HK-2 (cell line): ENCODE data around the gene DOCK1.

ENCODE experiments used
- DNase-seq: peaks from one replicate; pipeline ENCODE4 v3.0.0-alpha.2; 2018; ENCODE audit not compliant: unreplicated experiment

The DOCK1 gene

DNA sequence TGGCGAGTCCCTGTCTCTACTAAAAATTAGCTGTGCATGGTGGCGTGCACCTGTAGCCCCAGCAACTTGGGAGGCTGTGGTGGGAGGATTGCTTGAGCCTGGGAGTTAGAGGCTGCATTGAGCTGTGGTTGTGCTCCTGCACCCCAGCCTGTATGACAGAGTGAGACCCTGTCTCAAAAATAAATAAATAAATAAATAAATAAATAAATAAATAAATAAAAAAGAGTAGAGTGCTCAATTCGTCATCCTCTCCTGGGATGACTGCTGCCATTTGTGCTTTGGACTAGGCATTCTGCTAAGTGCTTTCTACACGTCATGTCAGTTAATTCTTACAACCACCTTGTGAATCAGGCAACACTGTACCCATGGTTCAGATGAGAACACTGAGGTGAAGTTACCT is 130.6 kb downstream of the DOCK1 start:
- DNase-seq, result no peak

DNA sequence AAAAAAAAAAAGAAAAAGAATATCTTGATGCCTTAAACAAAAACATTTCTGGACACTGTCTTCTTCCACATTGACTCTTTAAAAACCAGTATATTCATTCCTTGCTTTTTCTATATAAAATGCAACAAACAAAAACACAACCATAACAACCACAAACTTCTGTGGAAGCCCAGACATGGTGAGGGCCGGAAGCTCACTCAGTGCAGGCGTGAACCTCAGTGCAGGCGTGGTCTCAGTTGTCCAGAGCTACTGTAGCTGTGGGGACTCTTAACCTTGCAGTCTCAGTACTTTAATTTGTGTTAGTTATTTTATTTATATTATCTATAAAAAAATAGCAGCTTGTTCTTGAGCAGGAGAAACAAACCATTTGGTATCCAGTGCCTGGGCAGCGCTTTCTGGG is 131.8 kb downstream of the DOCK1 start:
- DNase-seq, result no peak

DNA sequence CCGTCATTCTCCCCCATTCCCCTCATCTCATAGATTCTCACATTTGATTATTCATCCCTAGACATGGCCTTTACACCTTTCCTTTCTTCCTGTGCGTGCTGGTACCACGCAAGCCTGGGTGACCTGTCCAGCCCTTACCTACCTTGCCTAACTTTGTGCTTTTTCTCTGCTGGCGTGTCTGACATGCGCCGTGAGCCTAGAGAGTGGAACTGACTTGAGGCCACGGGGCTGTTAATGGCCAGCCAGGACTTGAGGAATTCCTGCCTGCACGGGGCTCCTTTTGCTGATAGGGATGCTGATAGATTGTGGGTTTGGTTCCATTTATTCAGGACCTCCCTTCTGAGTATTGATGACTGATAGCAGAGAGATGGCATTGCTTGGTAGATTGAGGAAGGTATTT is 134.2 kb downstream of the DOCK1 start:
- no peak for DNase-seq

DNA sequence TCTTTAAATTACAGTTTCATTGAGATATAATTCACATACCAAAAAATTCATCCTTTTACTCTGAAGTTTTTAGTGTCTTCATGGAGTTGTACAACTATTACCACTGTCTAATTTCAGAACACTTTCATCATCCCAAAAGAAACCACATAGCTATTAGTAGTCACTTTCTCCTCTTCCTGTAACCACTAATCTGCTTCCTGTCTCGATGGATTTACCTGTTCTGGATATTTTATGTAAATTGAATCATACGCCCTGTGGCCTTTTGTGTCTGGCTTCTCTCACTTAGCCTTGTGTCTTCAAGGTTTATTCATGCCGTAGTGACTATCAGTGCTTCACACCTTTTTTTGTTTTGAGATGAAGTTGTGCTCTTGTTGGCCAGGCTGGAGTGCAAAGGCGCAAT is 135.5 kb downstream of the DOCK1 start:
- no peak for DNase-seq

DNA sequence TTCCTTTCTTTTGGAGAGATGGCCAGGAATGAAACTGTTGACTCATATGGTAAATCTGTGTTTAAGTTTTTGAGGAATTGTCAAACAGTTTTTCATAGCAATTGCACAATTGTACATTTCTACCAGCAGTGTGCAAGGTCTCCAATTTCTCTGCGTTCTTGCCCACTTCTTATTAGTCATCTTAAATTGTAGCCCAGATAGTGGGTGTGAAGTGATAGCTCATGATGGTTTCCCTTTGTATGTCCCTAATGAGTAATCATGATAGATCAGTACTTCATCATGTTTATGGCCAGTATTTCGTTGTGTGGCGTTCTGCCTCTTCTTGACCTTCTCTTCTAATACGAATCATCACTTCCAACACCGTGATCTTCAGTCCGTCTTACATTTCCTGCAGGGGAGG is 136.3 kb downstream of the DOCK1 start:
- DNase-seq, result no peak

DNA sequence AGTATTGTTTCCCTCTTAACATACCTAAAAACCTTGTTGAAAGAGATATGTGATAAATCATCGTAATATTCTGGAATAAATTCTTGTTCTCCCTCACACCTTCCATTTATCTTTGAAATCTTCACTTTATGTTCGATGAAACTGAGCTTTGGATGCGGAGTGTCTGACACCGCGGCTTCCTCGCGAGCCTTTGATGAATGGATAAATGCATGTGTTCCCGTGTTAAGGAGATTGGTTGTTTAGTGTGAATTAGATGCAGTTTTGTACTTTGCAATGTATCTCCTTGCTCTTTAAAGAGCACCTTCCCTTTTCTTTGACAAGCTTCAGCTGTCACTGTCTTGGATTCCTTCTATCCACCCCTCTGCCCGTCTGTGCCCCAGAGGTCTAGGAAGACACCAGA is 138.1 kb downstream of the DOCK1 start:
- DNase-seq, result no peak

DNA sequence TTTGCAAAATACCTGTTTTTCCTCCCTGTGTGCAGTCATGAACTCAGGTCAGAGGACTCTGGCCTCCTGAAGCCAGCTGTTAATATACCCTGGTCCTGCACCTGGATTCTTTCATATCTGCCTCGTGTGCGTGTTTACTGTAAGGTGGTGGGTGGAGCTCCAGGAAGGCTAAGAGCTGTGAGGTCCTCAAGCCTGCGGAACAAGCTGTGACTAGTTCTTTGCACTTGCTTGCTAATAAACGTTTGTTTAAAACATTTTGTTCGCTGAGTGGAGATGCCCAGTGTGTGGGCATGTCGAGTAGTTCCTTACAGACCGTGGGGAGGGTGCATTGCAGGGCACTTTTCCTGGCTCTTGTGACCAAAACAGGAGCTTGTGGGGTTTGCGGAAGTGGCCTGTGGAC is 139.0 kb downstream of the DOCK1 start:
- no peak for DNase-seq

DNA sequence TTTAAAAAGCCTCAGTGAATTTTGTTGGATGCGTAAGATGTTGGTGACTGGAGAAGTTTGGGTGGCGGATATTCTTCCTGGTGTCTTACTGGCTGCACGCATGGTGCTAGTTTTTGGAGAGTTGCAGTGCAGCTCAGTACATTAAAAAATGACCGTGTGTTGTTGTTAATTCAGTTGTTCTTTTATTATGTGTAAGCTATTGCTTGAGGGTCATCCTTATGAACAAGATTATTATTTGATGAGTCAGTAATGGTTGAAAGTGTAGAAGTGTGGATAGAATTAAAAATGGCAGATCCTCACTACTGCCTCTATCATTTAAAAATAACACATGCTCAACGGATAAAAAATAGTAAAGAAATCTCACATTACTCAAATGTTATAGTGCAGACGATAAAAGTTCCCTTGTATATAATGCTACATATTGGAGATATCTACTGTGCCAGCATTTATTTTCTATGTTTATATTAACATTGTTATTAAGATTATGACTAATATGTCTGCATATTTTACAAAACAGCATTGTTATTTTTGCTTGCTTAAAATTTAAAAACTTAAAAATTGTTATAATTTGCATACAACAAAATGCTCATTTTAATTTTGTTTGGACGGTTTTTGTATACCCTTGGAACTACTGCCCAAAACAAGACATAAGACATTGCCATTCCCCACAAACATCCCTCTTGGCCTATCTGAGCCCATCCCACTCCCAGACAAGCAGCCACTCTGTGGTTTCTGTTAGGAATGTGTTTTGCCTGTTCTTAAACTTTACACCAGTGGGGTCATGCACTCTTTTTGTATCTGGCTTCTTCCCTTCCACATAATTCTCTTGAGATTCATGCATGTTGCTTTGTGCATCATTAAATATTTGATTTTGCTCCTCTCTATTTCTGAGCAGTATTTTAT is 142.0 kb downstream of the DOCK1 start:
- no peak for DNase-seq

DNA sequence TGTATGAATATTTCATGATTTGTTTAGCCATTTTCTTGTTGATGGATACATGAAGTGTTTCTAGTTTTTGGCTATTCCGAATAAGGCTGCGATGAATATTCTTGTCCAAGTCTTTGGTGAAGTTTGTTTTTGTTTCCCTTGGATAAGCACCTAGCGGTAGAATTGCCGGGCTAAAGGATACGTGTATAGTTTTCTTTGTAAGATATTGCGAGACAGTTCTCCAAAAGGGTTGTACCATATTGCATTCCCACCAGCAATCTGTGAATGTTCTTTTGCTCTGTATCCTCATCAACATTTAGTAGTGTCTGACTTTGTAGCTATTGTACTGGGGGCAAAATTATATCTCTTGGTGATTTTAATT is 142.6 kb downstream of the DOCK1 start:
- no peak for DNase-seq

DNA sequence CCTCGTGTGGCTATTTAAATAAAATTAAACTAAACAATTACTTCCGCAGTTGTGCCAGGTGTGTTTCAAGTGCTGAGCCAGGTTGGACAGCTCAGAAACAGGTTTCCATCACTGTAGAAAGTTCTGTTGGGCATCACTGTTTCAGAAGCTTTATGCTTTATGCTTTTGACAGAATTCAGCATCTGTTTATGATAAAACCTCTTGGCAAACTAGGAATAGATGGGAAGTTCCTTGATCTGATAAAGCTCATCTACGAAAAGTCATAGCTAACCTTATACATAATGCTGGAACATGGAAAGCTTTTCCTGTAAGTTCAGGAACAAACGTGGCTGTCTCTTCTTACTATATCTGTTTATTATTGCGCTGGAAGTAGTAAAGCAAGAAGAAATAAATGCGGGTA is 143.4 kb downstream of the DOCK1 start:
- DNase-seq, result no peak

DNA sequence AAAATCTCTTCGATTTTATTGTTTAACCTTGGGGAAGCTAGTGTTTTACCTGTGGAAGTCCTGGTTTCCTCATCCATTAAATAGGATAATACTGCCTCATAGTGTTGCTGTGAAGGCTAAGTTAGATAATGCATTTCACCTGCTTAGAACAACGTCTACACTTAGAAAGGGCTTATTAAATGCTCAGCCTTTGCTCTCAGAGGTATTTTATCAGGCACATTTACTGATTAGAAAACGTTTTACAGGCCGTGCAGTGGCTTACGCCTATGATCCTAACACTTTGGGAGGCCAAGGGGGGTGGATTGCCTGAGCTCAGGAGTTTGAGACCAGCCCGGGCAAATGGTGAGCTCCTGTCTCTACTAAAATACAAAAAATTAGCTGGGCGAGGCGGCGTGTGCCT is 146.8 kb downstream of the DOCK1 start:
- no peak for DNase-seq

DNA sequence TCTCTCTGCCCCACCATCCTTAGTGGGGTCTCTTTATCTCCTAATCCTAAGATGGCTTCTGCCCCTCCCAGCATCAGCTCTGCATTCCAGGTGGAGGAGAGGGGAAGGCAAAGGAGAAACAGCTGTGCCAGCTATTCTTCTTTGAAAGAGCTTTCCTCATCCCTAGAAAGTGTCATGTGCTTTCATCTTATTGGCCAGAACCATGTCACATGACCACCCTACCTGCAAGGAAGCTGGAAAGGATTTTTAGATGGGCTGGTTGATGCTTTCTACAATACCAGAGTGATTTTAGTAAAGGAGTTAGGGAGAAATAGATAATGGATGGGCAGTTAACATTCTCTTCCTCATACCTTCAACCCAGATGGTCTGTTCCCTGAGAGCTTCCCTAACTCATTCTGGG is 150.0 kb downstream of the DOCK1 start:
- no peak for DNase-seq

DNA sequence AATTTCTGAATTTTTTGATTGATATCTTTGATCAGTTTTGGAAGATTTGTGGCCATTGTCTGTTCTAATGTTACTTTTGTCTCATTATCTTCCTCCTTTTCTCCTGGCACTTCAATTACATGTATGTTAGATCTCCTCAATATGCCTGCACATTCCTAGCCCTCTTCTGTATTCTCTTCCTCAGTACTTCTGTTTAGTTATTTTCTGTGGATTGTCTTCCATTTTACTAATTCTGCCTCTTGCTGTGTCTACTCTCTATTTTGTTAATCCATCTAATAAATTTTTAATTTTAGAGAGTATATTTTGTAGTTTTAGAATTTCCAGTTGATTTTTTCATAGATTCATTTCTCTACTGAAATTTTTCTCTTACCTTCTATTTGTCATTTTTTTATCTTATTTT is 154.1 kb downstream of the DOCK1 start:
- no peak for DNase-seq

DNA sequence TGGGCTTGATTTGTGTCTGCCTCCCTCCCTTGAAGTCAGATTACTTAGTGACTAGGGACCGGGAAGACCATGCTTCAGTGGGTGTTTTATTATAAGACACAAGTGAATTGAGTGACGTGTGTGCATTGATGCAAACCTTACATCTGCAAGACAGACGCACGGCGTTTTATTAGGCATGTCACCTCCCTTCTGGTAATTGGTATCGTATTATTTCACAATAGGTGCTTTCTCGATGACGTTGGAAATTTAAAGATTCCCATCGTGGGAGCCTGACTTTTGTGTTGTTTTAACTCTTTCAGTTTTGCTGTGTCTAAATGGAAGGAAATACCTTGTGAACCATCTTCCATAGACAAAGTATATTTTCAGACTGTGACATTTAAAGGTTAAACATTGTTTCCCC is 158.5 kb downstream of the DOCK1 start:
- DNase-seq, result no peak

DNA sequence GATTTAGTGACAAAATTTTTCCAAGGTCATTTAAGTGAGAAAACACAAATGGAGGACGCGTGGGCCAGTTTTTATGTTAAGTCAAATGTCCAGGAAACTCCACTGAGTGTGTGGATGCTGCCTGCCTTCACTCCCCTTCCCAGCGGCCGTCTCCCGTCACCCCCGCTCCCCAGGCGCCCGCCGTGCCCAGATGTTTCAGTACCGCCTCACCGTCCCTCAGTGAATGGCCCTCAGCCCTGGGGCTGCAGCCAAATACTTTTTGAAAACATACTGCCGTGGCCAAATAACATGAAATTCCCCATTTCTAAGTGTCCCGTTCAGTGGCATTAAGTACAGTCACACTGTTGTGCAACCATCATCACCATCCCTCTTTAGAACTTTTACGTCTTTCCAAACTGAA is 159.2 kb downstream of the DOCK1 start:
- DNase-seq, result no peak

DNA sequence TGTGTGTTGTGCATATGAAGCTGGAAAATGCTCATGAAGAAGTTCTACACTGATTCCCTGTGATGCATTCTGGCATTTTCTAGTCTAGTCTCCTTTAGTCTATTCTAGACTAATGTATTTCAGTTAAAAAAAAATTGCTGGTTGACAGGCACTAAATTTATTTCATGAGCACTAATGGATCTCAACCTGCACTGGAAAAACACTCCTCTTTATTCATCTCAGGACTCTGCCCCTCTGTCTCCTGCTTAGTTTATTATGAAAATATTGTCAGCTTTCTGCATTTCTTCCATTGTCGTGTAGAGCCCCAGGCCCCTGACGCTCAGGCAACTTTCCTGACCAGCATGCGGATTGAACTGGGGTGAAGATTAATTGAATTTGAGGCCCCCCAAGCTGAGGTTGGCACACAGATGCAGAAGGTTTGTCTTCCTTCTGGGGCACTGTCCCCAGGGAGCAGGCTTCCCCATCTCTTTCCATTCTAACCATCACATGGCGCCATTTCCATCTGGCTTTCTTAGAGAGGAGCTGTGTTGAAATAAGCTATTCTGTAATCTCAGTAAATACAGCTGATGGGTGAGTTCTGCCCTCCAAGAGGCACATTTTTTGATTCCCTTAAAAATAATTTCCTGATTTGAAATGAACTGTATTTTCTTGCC is 162.4 kb downstream of the DOCK1 start:
- DNase-seq, result no peak

DNA sequence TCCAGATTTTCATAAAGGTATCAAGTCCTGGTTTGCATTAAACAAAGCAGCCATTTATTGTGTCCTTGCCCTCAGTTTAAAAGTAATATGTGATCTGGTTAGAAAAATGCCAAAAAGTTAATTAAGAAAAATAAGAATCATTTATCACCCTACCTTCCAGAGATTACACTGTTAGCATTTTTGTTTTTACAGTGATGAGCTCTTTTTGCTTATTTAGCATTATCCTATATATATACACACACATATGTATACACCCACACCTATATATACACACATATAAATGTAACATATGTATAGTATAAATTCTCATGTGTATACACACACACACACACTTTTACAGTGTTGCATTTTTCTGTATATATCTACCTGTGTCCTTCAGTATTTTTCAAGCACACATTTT is 163.3 kb downstream of the DOCK1 start:
- no peak for DNase-seq

DNA sequence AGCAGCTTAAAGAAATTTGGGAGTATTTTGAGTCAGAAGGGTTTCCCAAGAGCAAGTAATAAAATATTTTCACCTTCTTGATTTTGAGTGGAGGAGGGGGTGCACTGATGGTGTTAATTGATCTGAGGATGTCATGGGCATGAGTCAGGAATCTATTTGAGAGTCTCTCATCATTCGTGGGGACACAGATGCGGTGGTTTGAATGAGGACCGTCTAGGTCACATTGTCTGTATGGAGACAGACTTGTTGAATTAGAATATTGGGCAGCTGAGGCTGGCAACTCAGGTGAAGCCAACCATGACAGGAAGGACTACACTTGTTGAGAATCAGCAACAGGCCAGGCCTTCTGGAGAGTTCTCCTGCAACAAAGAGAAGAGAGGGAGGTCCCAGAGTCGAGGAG is 164.2 kb downstream of the DOCK1 start:
- no peak for DNase-seq

DNA sequence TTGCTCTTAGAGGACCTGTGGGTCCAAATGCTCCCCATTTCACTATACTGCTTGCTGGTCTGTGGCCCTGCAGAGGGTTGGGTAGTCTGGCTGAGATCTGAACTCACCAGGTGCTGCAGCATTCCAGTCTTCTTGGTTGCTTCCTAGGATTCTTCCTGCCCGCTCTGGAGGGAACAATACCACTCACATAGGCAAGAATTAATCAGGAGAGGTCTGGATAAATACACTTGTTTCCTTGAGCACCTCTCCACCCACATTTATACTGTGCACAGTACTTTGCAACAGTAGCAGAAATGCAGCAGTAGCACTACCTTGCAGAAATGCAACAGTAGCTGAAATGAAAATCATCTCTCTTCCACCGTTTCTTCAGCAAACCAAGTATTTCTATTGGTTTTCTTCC is 165.9 kb downstream of the DOCK1 start:
- DNase-seq, result no peak

DNA sequence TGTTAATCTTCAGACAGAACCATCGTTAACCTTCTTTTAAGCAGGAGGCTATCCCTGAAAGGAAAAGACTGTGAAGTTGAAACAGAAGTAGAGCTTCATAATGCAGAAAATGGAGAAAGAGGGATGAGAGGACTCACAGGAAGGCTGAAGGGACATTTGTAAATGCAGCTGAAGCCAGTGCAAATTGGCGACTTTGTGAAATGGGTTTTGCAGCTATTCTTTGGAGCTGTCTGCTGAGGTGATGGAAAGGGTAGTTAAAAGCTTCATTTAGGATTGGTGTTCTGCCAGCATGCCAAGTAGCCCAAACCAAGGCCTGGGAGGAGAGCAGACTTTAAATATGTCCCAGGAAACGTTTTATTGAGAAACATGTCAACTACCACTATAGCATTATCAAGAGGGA is 168.4 kb downstream of the DOCK1 start:
- DNase-seq, result no peak

DNA sequence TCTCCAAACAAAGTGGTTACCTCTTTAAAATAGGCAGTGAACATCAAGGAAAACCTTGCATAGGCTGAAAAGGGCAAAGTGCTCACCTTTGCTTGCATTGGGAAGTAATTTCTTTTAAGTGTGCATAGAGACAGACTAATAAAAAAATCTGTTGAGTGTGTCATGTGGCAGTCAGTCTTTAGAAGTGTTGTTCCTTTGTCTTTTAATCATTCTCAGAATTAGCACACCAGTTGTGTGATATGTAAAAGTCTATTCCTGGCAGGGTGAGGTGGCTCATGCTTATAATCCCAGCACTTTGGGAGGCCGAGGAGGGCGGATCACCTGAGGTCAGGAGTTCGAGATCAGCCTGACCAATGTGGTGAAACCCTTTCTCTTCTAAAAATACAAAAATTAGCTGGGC is 174.2 kb downstream of the DOCK1 start:
- no peak for DNase-seq

DNA sequence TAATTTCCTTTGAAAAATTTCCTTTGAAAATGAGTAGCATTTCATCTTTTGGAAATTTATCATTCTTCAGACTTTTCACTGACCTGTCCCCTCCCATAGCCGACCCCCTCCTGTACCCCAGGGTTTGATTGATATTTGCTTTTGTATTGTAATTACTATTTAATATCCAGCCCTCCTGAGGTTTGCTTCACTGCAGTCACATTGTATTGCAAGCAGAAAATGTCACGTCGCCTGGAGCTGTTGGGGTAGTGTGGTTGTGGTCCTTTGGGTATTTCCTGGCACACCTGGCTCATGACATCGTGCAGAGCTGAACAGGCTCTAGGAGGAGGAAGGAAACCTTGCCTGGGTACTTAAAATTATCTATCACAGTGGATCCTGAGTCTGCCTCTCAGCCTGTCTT is 175.1 kb downstream of the DOCK1 start:
- no peak for DNase-seq

DNA sequence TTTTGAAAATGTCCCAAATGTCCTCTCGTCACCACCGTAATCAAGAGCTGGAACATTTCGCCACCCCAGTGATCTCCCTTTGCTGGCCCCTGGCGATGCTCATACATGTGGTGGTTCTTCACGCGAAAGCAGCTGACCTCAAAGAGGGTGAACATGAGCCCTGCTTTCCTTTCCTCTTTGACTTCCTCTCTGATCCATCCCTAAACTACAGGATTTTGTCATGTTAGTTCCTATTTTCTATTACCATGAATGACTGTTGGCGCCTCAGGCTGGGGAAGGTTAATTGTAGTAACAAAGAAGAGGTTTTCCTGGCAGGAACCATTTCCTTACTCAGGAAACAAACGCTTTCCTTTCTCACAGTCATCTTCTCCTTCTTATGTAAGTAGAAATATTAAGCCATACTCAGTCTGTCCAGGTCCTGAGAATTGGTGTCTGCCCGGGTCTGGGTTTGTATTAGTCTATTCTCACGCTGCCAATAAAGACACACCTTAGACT is 176.7 kb downstream of the DOCK1 start:
- DNase-seq, result no peak

DNA sequence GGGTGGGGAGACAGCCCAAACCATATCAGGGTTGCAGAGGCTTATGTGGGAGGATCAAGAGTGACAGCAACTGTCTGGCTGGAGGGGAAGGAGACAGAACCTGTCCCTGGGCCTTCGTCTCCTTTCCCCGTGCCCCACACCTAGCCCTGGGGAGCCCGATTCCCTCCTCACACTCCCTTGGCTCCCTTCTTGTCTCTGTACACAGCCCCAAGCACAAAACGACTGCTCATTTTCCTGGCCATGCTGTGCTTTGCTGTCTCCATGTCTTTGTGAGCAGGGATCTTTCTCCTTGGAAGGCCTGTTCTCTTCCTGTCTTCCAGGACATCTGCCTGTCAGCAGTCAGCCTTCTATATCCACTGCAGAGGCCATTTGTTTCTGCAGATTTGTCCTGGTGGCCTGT is 177.4 kb downstream of the DOCK1 start:
- no peak for DNase-seq
